Osteocyte (in vitro differentiated cells): ENCODE measurements around the gene EIF4ENIF1. TPM values are rescaled to one million over a fixed set of nuclear protein-coding genes. Genes with fewer than 3 reads are reported as not detected.

Source experiments
- DNase-seq: peaks from one replicate; pipeline ENCODE4 v3.0.0; 2021; ENCODE audit warnings: mixed read lengths; ENCODE audit not compliant: unreplicated experiment; ENCODE audit errors: extremely low spot score
- H3K27ac Mint-ChIP-seq: one replicate; pipeline ENCODE4 v1.8.0; 2021; ENCODE audit warnings: mild to moderate bottlenecking, mixed read lengths; ENCODE audit not compliant: unreplicated experiment
- H3K27me3 Mint-ChIP-seq: one replicate; pipeline ENCODE4 v1.8.0; 2021; ENCODE audit warnings: mixed read lengths; ENCODE audit not compliant: unreplicated experiment
- H3K36me3 Mint-ChIP-seq: one replicate; pipeline ENCODE4 v1.8.0; 2021; ENCODE audit warnings: mixed read lengths; ENCODE audit not compliant: unreplicated experiment
- H3K4me1 Mint-ChIP-seq: one replicate; pipeline ENCODE4 v1.8.0; 2021; ENCODE audit warnings: mixed read lengths; ENCODE audit not compliant: unreplicated experiment
- H3K4me3 Mint-ChIP-seq: one replicate; pipeline ENCODE4 v1.8.0; 2021; ENCODE audit warnings: mild to moderate bottlenecking, moderate library complexity, mixed read lengths; ENCODE audit not compliant: unreplicated experiment
- H3K9me3 Mint-ChIP-seq: one replicate; pipeline ENCODE4 v1.8.0; 2021; ENCODE audit warnings: mixed read lengths; ENCODE audit not compliant: unreplicated experiment
- CTCF ChIP-seq: fragments of 200-600 bp; sonication (generic); IDR thresholded peaks from 2 replicates; pipeline ENCODE4 v1.5.0; 2021; ENCODE audit warnings: antibody characterized with exemption, mild to moderate bottlenecking, moderate library complexity
- total RNA-seq: library from RNA; stranded (reverse); gene quantifications from 2 replicates; pipeline ENCODE4 v1.2.1, GENCODE V29; 2021

The EIF4ENIF1 gene
- total RNA-seq, 1 donor from 2014 or later: 38.4 TPM

GRCh38 chr22:31448382-31448781 lies 41.3 kb downstream of the EIF4ENIF1 start:
- H3K36me3 Mint-ChIP-seq: peaks cover 44% of the 10 kb centered on the region
- no peaks in the 10 kb centered on the region for H3K9me3 Mint-ChIP-seq
- TF ChIP-seq CTCF: no peak
- no peak overlapping the region for H3K4me3 Mint-ChIP-seq
- no peak for DNase-seq
- H3K27ac Mint-ChIP-seq: no peak overlapping the region
- H3K4me1 Mint-ChIP-seq: no peaks in the 10 kb centered on the region
- no peaks in the 10 kb centered on the region for H3K27me3 Mint-ChIP-seq

- DNase-seq: no peak
- no peaks in the 10 kb centered on the region for H3K9me3 Mint-ChIP-seq
- H3K4me1 Mint-ChIP-seq: no peaks in the 10 kb centered on the region
- H3K4me3 Mint-ChIP-seq: no peak overlapping the region
- no peak overlapping the region for H3K27ac Mint-ChIP-seq
- no peaks in the 10 kb centered on the region for H3K27me3 Mint-ChIP-seq
- H3K36me3 Mint-ChIP-seq: peaks cover 46% of the 10 kb centered on the region
- TF ChIP-seq CTCF: no peak
These were observed 42.3 kb downstream of the EIF4ENIF1 start for GRCh38 chr22:31447337-31447736.

- H3K9me3 Mint-ChIP-seq: no peaks in the 10 kb centered on the region
- H3K4me1 Mint-ChIP-seq: no peaks in the 10 kb centered on the region
- no peak for TF ChIP-seq CTCF
- no peaks in the 10 kb centered on the region for H3K27me3 Mint-ChIP-seq
- H3K4me3 Mint-ChIP-seq: no peak overlapping the region
- H3K27ac Mint-ChIP-seq: no peak overlapping the region
- peaks cover 45% of the 10 kb centered on the region for H3K36me3 Mint-ChIP-seq
- DNase-seq: no peak
These were observed 42.9 kb downstream of the EIF4ENIF1 start for GRCh38 chr22:31446767-31447166.

- peaks cover 45% of the 10 kb centered on the region for H3K36me3 Mint-ChIP-seq
- H3K4me3 Mint-ChIP-seq: no peak overlapping the region
- no peaks in the 10 kb centered on the region for H3K9me3 Mint-ChIP-seq
These were observed 43.4 kb downstream of the EIF4ENIF1 start for GRCh38 chr22:31446208-31446607.

GRCh38 chr22:31445642-31446041 lies 44.0 kb downstream of the EIF4ENIF1 start:
- peaks cover 48% of the 10 kb centered on the region for H3K36me3 Mint-ChIP-seq

More at GRCh38 chr22:31446208-31446607, 43.4 kb downstream of the EIF4ENIF1 start:
- H3K4me1 Mint-ChIP-seq: no peaks in the 10 kb centered on the region
- TF ChIP-seq CTCF: no peak
- H3K27ac Mint-ChIP-seq: no peak overlapping the region
- no peak for DNase-seq
- no peaks in the 10 kb centered on the region for H3K27me3 Mint-ChIP-seq

More at GRCh38 chr22:31445642-31446041, 44.0 kb downstream of the EIF4ENIF1 start:
- Mint-ChIP-seq H3K27me3 (no peaks in the 10 kb centered on the region), H3K4me3 (no peak overlapping the region), H3K9me3 (no peaks in the 10 kb centered on the region), H3K27ac (no peak overlapping the region), H3K4me1 (no peaks in the 10 kb centered on the region)
- no peak for DNase-seq
- TF ChIP-seq CTCF: no peak
